ENCODE data around the gene PEX13. TPM values are rescaled to one million over a fixed set of nuclear protein-coding genes. Genes with fewer than 3 reads are reported as not detected.
A peak's percentile ranks its signal among the peaks of the same experiment; 100 is the strongest.

The PEX13 gene
- total and polyA plus RNA-seq, 10 of the 15 experiments (the other 5 are each of a cell fraction or from before 2014, with no cell fraction given), result 2.6 to 27.6 (median 17.8) TPM

GRCh38 chr2:60992985-60993392, 24.5 kb upstream of the PEX13 start (continued):
- TF ChIP-seq ZBED1 (IDR thresholded peaks at IDR 0.05; ENCODE audit: borderline replicate concordance) (peak; percentile 42; the same call in 1 of the 2 replicates), CHD2 (IDR thresholded peaks at IDR 0.05; ENCODE audit: borderline replicate concordance, low read depth, low read length) (no peak), YBX1 (IDR thresholded peaks at IDR 0.05) (no peak), GABPA (IDR thresholded peaks at IDR 0.05; ENCODE audit: low read depth) (peak; percentile 23; the same call in 1 of the 2 replicates), BACH1 (IDR thresholded peaks at IDR 0.05; ENCODE audit: borderline replicate concordance) (peak; percentile 49; the same call in 1 of the 2 replicates), MTA2 (IDR thresholded peaks at IDR 0.05; ENCODE audit: low read depth) (peak; percentile 93), MXI1 (IDR thresholded peaks at IDR 0.05; ENCODE audit: low read depth, low read length) (peak; percentile 51; the same call in 1 of the 2 replicates), BRCA1 (IDR thresholded peaks at IDR 0.05; ENCODE audit: low read depth, low read length) (no peak), SUZ12 (IDR thresholded peaks at IDR 0.05; ENCODE audit: unreplicated experiment) (no peak), USF2 (IDR thresholded peaks at IDR 0.05; ENCODE audit: borderline replicate concordance, low read depth, low read length) (no peak), ATF2 (IDR thresholded peaks at IDR 0.05; ENCODE audit: low read length) (peak; percentile 64; the same call in 1 of the 2 replicates), CBX5 (IDR thresholded peaks at IDR 0.05; ENCODE audit: low read depth) (no peak; the same call in 1 of the 2 replicates), YY1 (IDR thresholded peaks at IDR 0.05; ENCODE audit: low read depth, low read length) (peak; percentile 43; the same call in 1 of the 2 replicates), RELA (IDR thresholded peaks at IDR 0.05; ENCODE audit: borderline replicate concordance, partially characterized antibody) (no peak), ZBTB33 (IDR thresholded peaks at IDR 0.05) (0 out of 2 replicates have a peak, but pooled peaks have one; percentile 33), HDGF (IDR thresholded peaks at IDR 0.05) (peak; percentile 66), FOXM1 (IDR thresholded peaks at IDR 0.05; ENCODE audit: low read depth, low read length) (no peak; the same call in 1 of the 2 replicates), TCF12 (IDR thresholded peaks at IDR 0.05; ENCODE audit: low read depth, low read length) (peak; percentile 72; the same call in 1 of the 2 replicates), NKRF (conservative IDR thresholded peaks at IDR 0.05) (no peak), CBFB (IDR thresholded peaks at IDR 0.05; ENCODE audit: low read depth) (peak; percentile 67; the same call in 1 of the 2 replicates), ZBTB40 (IDR thresholded peaks at IDR 0.05; ENCODE audit: borderline replicate concordance) (no peak)

Data from GM12878 (cell line).